HepG2 (cell line): ENCODE measurements around the gene JADE3. TPM values are rescaled to one million over a fixed set of nuclear protein-coding genes. Genes with fewer than 3 reads are reported as not detected.
A peak's percentile ranks its signal among the peaks of the same experiment; 100 is the strongest.

Experiments
- CC2D1A ChIP-seq: sonication (generic); formaldehyde crosslinking; IDR thresholded peaks from 2 replicates; pipeline ENCODE4 v1.8.1; 2023; ENCODE audit warnings: mild to moderate bottlenecking, missing genetic modification reagents
- ETV5 ChIP-seq: IDR thresholded peaks from 2 replicates; pipeline ENCODE4 v1.6.1; 2018; ENCODE audit warnings: missing biosample characterization, missing genetic modification reagents, inconsistent platforms, borderline replicate concordance
- GATAD1 ChIP-seq: IDR thresholded peaks from 2 replicates; pipeline ENCODE4 v1.6.1; 2016; ENCODE audit warnings: missing genetic modification reagents, missing compliant biosample characterization
- HDAC1 ChIP-seq: sonication (generic); formaldehyde crosslinking; IDR thresholded peaks from 2 replicates; pipeline ENCODE4 v1.5.1; 2020; ENCODE audit warnings: mild to moderate bottlenecking, missing genetic modification reagents
- MAF1 ChIP-seq: sonication (generic); formaldehyde crosslinking; IDR thresholded peaks from 2 replicates; pipeline ENCODE4 v1.5.0; 2020; ENCODE audit warnings: missing genetic modification reagents, borderline replicate concordance
- NFIC ChIP-seq: IDR thresholded peaks from 2 replicates; pipeline ENCODE4 v1.6.1; 2012; ENCODE audit warnings: mild to moderate bottlenecking, low read length, inconsistent platforms
- PHF21A ChIP-seq: sonication (generic); formaldehyde crosslinking; IDR thresholded peaks from 2 replicates; pipeline ENCODE4 v1.5.0; 2020; ENCODE audit warnings: mild to moderate bottlenecking, missing genetic modification reagents
- POLR2G ChIP-seq: fragments of 200-400 bp; formaldehyde crosslinking; IDR thresholded peaks from 2 replicates; pipeline ENCODE4 v1.6.1; 2018; ENCODE audit warnings: mild to moderate bottlenecking, low read depth, low read length, moderate library complexity
- RORA ChIP-seq: sonication (generic); formaldehyde crosslinking; IDR thresholded peaks from 2 replicates; pipeline ENCODE4 v1.5.0; 2020; ENCODE audit warnings: mild to moderate bottlenecking, missing genetic modification reagents, moderate library complexity
- SMARCE1 ChIP-seq: fragments of 450-650 bp; IDR thresholded peaks from 2 replicates; pipeline ENCODE4 v1.6.1; 2017; ENCODE audit warnings: borderline replicate concordance
- SPEN ChIP-seq: sonication (generic); formaldehyde crosslinking; IDR thresholded peaks from 2 replicates; pipeline ENCODE4 v1.5.1; 2020; ENCODE audit warnings: low read depth, mild to moderate bottlenecking, missing genetic modification reagents
- TCF12 ChIP-seq, 2 experiments: fragments of 450-650 bp in 1 of 2; sonication (generic) in 1 of 2; formaldehyde crosslinking in 1 of 2; IDR thresholded peaks; 2 replicates each; pipeline versions ENCODE4 v1.6.1 to v1.8.0; 2017 to 2022; ENCODE audit warnings: antibody characterized with exemption in 1 of 2, mild to moderate bottlenecking in 1 of 2, missing genetic modification reagents in 1 of 2, moderate library complexity in 1 of 2
- ZNF143 ChIP-seq: sonication (generic); formaldehyde crosslinking; IDR thresholded peaks from 2 replicates; pipeline ENCODE4 v1.4.0; 2020; ENCODE audit warnings: missing genetic modification reagents
- ZNF235 ChIP-seq: sonication (generic); formaldehyde crosslinking; IDR thresholded peaks from 2 replicates; pipeline ENCODE4 v1.8.1; 2023; ENCODE audit warnings: mild to moderate bottlenecking, missing genetic modification reagents, borderline replicate concordance
- ZNF441 ChIP-seq: sonication (generic); formaldehyde crosslinking; IDR thresholded peaks from 2 replicates; pipeline ENCODE4 v1.7.0; 2021; ENCODE audit warnings: missing genetic modification reagents, borderline replicate concordance
- ZNF615 ChIP-seq: sonication (generic); formaldehyde crosslinking; IDR thresholded peaks from 2 replicates; pipeline ENCODE4 v1.5.0; 2020; ENCODE audit warnings: mild to moderate bottlenecking, missing genetic modification reagents, borderline replicate concordance
- ZNF709 ChIP-seq: sonication (generic); formaldehyde crosslinking; IDR thresholded peaks from 2 replicates; pipeline ENCODE4 v1.5.0; 2020; ENCODE audit warnings: mild to moderate bottlenecking, missing genetic modification reagents
- polyA plus RNA-seq, 8 experiments: library from polyadenylated mRNA; depleted of rRNA in 3 of 8; stranded (reverse) in 7 of 8; unstranded in 1 of 8; fragments of >200 nt; fragmentation: Illumina TruSeq in 4 of 8; extraction: Trizol in 4 of 8; gene quantifications; 2 replicates each; pipeline versions ENCODE4 v1.2.1 to v1.2.3, GENCODE V29; 2011 to 2016; ENCODE audit warnings: low read depth in 4 of 8, missing spikeins in 1 of 8, mixed read lengths in 1 of 8; ENCODE audit not compliant: insufficient read depth in 1 of 8
- total RNA-seq, 5 experiments: library from RNA; depleted of rRNA; stranded (reverse); fragments of >200 nt; fragmentation: Illumina TruSeq; extraction: Trizol; gene quantifications; 2 replicates each; pipeline ENCODE4 v1.2.3, GENCODE V29; 2016; ENCODE audit warnings: low read depth in 1 of 5
- TF ChIP-seq, protein P1 (sequence below): sonication (generic); formaldehyde crosslinking; IDR thresholded peaks from 2 replicates; pipeline ENCODE4 v1.5.1; 2020; ENCODE audit warnings: mild to moderate bottlenecking, missing genetic modification reagents, borderline replicate concordance
- TF ChIP-seq, protein P2 (sequence below): sonication (generic); formaldehyde crosslinking; IDR thresholded peaks from 2 replicates; pipeline ENCODE4 v1.4.0; 2020; ENCODE audit warnings: missing genetic modification reagents, borderline replicate concordance
- TF ChIP-seq, protein P3 (sequence below): sonication (generic); formaldehyde crosslinking; IDR thresholded peaks from 2 replicates; pipeline ENCODE4 v1.4.0; 2020; ENCODE audit warnings: missing genetic modification reagents

JADE3 gene
- total and polyA plus RNA-seq, 2 of the 13 experiments (the other 11 are each of a cell fraction or from before 2014, with no cell fraction given) = 7.7 to 7.8 TPM

DNA sequence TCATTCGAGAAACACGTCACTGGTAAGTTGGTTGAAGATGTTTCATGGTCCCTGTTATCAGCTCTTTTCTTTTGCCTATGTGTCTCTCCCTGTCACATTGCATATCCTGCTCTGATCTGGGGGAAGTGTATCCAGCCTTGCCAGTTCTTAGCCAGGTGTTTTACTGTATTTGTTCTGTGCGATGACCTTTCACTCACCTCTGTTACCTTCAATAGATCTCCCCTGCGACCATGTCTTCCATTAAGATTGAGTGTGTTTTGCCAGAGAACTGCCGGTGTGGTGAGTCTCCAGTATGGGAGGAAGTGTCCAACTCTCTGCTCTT lies 168.7 kb downstream of the JADE3 start (continued):
- TF ChIP-seq, protein P1, sequence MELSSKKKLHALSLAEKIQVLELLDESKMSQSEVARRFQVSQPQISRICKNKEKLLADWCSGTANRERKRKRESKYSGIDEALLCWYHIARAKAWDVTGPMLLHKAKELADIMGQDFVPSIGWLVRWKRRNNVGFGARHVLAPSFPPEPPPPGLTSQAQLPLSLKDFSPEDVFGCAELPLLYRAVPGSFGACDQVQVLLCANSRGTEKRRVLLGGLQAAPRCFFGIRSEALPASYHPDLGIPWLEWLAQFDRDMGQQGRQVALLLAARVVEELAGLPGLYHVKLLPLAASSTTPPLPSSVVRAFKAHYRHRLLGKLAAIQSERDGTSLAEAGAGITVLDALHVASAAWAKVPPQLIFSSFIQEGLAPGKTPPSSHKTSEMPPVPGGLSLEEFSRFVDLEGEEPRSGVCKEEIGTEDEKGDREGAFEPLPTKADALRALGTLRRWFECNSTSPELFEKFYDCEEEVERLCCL (CRISPR knock-in tag) = no peak
- TF ChIP-seq PHF21A (CRISPR knock-in tag) = 0 out of 2 replicates have a peak, but pooled peaks have one; percentile 25
- TF ChIP-seq GATAD1 (CRISPR knock-in tag) = no peak
- TF ChIP-seq, protein P2, sequence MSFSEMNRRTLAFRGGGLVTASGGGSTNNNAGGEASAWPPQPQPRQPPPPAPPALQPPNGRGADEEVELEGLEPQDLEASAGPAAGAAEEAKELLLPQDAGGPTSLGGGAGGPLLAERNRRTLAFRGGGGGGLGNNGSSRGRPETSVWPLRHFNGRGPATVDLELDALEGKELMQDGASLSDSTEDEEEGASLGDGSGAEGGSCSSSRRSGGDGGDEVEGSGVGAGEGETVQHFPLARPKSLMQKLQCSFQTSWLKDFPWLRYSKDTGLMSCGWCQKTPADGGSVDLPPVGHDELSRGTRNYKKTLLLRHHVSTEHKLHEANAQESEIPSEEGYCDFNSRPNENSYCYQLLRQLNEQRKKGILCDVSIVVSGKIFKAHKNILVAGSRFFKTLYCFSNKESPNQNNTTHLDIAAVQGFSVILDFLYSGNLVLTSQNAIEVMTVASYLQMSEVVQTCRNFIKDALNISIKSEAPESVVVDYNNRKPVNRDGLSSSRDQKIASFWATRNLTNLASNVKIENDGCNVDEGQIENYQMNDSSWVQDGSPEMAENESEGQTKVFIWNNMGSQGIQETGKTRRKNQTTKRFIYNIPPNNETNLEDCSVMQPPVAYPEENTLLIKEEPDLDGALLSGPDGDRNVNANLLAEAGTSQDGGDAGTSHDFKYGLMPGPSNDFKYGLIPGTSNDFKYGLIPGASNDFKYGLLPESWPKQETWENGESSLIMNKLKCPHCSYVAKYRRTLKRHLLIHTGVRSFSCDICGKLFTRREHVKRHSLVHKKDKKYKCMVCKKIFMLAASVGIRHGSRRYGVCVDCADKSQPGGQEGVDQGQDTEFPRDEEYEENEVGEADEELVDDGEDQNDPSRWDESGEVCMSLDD (CRISPR knock-in tag) = no peak
- TF ChIP-seq MAF1 (CRISPR knock-in tag) = no peak
- no peak for TF ChIP-seq ZNF143 (CRISPR knock-in tag)
- TF ChIP-seq ZNF615 (CRISPR knock-in tag) = no peak
- TF ChIP-seq ETV5 (CRISPR knock-in tag) = 0 out of 2 replicates have a peak, but pooled peaks have one; percentile 1
- peak; percentile 7; the same call in 1 of the 2 replicates for TF ChIP-seq ZNF441
- no peak for TF ChIP-seq POLR2G
- TF ChIP-seq, protein P3, sequence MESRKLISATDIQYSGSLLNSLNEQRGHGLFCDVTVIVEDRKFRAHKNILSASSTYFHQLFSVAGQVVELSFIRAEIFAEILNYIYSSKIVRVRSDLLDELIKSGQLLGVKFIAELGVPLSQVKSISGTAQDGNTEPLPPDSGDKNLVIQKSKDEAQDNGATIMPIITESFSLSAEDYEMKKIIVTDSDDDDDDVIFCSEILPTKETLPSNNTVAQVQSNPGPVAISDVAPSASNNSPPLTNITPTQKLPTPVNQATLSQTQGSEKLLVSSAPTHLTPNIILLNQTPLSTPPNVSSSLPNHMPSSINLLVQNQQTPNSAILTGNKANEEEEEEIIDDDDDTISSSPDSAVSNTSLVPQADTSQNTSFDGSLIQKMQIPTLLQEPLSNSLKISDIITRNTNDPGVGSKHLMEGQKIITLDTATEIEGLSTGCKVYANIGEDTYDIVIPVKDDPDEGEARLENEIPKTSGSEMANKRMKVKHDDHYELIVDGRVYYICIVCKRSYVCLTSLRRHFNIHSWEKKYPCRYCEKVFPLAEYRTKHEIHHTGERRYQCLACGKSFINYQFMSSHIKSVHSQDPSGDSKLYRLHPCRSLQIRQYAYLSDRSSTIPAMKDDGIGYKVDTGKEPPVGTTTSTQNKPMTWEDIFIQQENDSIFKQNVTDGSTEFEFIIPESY (CRISPR knock-in tag) = no peak
- TF ChIP-seq HDAC1 (CRISPR knock-in tag) = peak; percentile 33
- TF ChIP-seq ZNF709 (CRISPR knock-in tag) = no peak
- TF ChIP-seq TCF12 (IDR thresholded peaks at IDR 0.05) = no peak
- TF ChIP-seq TCF12 (CRISPR knock-in tag; IDR thresholded peaks at IDR 0.05) = no peak
- TF ChIP-seq SPEN (CRISPR knock-in tag) = no peak
- no peak for TF ChIP-seq SMARCE1
- TF ChIP-seq NFIC = 0 out of 2 replicates have a peak, but pooled peaks have one; percentile 46
- no peak for TF ChIP-seq CC2D1A (CRISPR knock-in tag)
- no peak for TF ChIP-seq RORA (CRISPR knock-in tag)
- TF ChIP-seq ZNF235 (CRISPR knock-in tag) = no peak
